ENCODE measurements around the gene C1QTNF9. TPM values are rescaled to one million over a fixed set of nuclear protein-coding genes. Genes with fewer than 3 reads are reported as not detected.

Gene C1QTNF9
- total RNA-seq, 2 experiments from 2014 or later, result not detected

- DNase-seq (peak; percentile 84), ATAC-seq (peak; percentile 74)
- ChIA-PET POLR2A (interaction anchor here (1.0 to 12.1 kb wide), 7 partner anchors 11 to 312 kb away, joined by 3 to 312 read pairs (median 7); no protein-coding TSS in a partner anchor), CTCF (interaction anchor here (1.2 to 8.2 kb wide), 7 partner anchors 11 to 219 kb away, joined by 4 to 81 read pairs (median 7); no protein-coding TSS in a partner anchor)
- Mint-ChIP-seq H3K36me3 (ENCODE audit: low read depth) (peaks cover 50% of the 10 kb centered on the region), H3K9me3 (ENCODE audit: insufficient read depth) (no peaks in the 10 kb centered on the region), H3K4me1 (ENCODE audit: low read depth) (peaks cover 90% of the 10 kb centered on the region), H3K27me3 (ENCODE audit: low read depth) (no peaks in the 10 kb centered on the region), H3K4me3 (peak overlapping the region; percentile 84), H3K27ac (peak overlapping the region; percentile 96)
These were observed 37.6 kb upstream of the C1QTNF9 start for GRCh38 chr13:24271601-24272451.

- CTCF ChIA-PET, result interaction anchor here (1.2 to 3.3 kb wide), 5 partner anchors 11 to 44 kb away, joined by 4 to 26 read pairs (median 11); no protein-coding TSS in a partner anchor
- H3K36me3 Mint-ChIP-seq (ENCODE audit: low read depth), result peaks cover 46% of the 10 kb centered on the region
- H3K9me3 Mint-ChIP-seq (ENCODE audit: insufficient read depth), result no peaks in the 10 kb centered on the region
These were observed 36.8 kb upstream of the C1QTNF9 start for GRCh38 chr13:24272452-24273161.

GRCh38 chr13:24273926-24274325 lies 35.5 kb upstream of the C1QTNF9 start:
- Mint-ChIP-seq H3K27me3 (ENCODE audit: low read depth) (no peaks in the 10 kb centered on the region), H3K4me3 (no peak overlapping the region), H3K27ac (peak overlapping the region; percentile 96), H3K4me1 (ENCODE audit: low read depth) (peaks cover 88% of the 10 kb centered on the region), H3K36me3 (ENCODE audit: low read depth) (peaks cover 44% of the 10 kb centered on the region), H3K9me3 (ENCODE audit: insufficient read depth) (no peaks in the 10 kb centered on the region)
- no peak for ATAC-seq
- ChIA-PET POLR2A (interaction anchor here (0.8 to 12.1 kb wide), 6 partner anchors 9 to 40 kb away, joined by 3 to 312 read pairs (median 5); no protein-coding TSS in a partner anchor), CTCF (interaction anchor here (1.1 to 3.3 kb wide), 6 partner anchors 10 to 45 kb away, joined by 4 to 26 read pairs (median 10); no protein-coding TSS in a partner anchor)
- no peak for DNase-seq

More at GRCh38 chr13:24272452-24273161, 36.8 kb upstream of the C1QTNF9 start:
- H3K27me3 Mint-ChIP-seq (ENCODE audit: low read depth), result no peaks in the 10 kb centered on the region
- DNase-seq (peak; percentile 37), ATAC-seq (no peak)
- peaks cover 90% of the 10 kb centered on the region for H3K4me1 Mint-ChIP-seq (ENCODE audit: low read depth)
- peak overlapping the region; percentile 96 for H3K27ac Mint-ChIP-seq
- H3K4me3 Mint-ChIP-seq, result peak overlapping the region; percentile 84
- POLR2A ChIA-PET, result interaction anchor here (1.3 to 12.1 kb wide), 4 partner anchors 8 to 19 kb away, joined by 3 to 312 read pairs (median 10); no protein-coding TSS in a partner anchor

GRCh38 chr13:24274452-24275021 lies 34.8 kb upstream of the C1QTNF9 start:
- no peaks in the 10 kb centered on the region for H3K9me3 Mint-ChIP-seq (ENCODE audit: insufficient read depth)
- ATAC-seq (peak; percentile 38), DNase-seq (peak; percentile 69)
- peak overlapping the region; percentile 96 for H3K27ac Mint-ChIP-seq
- CTCF ChIA-PET, result interaction anchor here (1.1 to 3.3 kb wide), 6 partner anchors 11 to 46 kb away, joined by 4 to 26 read pairs (median 10); no protein-coding TSS in a partner anchor
- POLR2A ChIA-PET, result interaction anchor here (0.6 to 12.1 kb wide), 7 partner anchors 10 to 41 kb away, joined by 3 to 312 read pairs (median 5); no protein-coding TSS in a partner anchor
- H3K27me3 Mint-ChIP-seq (ENCODE audit: low read depth), result no peaks in the 10 kb centered on the region
- peaks cover 89% of the 10 kb centered on the region for H3K4me1 Mint-ChIP-seq (ENCODE audit: low read depth)
- H3K36me3 Mint-ChIP-seq (ENCODE audit: low read depth), result peaks cover 47% of the 10 kb centered on the region
- H3K4me3 Mint-ChIP-seq, result peak overlapping the region; percentile 55

- Mint-ChIP-seq H3K9me3 (ENCODE audit: insufficient read depth) (no peaks in the 10 kb centered on the region), H3K27ac (peak overlapping the region; percentile 96), H3K4me1 (ENCODE audit: low read depth) (peaks cover 89% of the 10 kb centered on the region), H3K4me3 (no peak overlapping the region), H3K27me3 (ENCODE audit: low read depth) (no peaks in the 10 kb centered on the region), H3K36me3 (ENCODE audit: low read depth) (peaks cover 52% of the 10 kb centered on the region)
- DNase-seq (no peak), ATAC-seq (no peak)
- ChIA-PET POLR2A (interaction anchor here (1.5 to 12.1 kb wide), 3 partner anchors 10 to 21 kb away, joined by 5 to 312 read pairs (median 15); no protein-coding TSS in a partner anchor), CTCF (interaction anchor here (1.6 to 3.3 kb wide), 4 partner anchors 11 to 47 kb away, joined by 8 to 26 read pairs (median 15); no protein-coding TSS in a partner anchor)
These were observed 34.3 kb upstream of the C1QTNF9 start for GRCh38 chr13:24275041-24275440.

- H3K36me3 Mint-ChIP-seq (ENCODE audit: low read depth), result peaks cover 50% of the 10 kb centered on the region
- ChIA-PET CTCF (interaction anchor here (0.9 kb wide), 1 partner anchor 21 kb away, joined by 3 read pairs; no protein-coding TSS in a partner anchor), POLR2A (no interaction called here)
- peak overlapping the region; percentile 69 for H3K27ac Mint-ChIP-seq
- ATAC-seq (peak; percentile 16), DNase-seq (no peak)
- H3K27me3 Mint-ChIP-seq (ENCODE audit: low read depth), result no peaks in the 10 kb centered on the region
- H3K4me3 Mint-ChIP-seq, result no peak overlapping the region
- H3K4me1 Mint-ChIP-seq (ENCODE audit: low read depth), result peaks cover 80% of the 10 kb centered on the region
- no peaks in the 10 kb centered on the region for H3K9me3 Mint-ChIP-seq (ENCODE audit: insufficient read depth)
These were observed 33.1 kb upstream of the C1QTNF9 start for GRCh38 chr13:24276306-24276705.

- POLR2A ChIA-PET, result no interaction called here
- ATAC-seq (no peak), DNase-seq (no peak)
- H3K9me3 Mint-ChIP-seq (ENCODE audit: insufficient read depth), result no peaks in the 10 kb centered on the region
- H3K27me3 Mint-ChIP-seq (ENCODE audit: low read depth), result no peaks in the 10 kb centered on the region
- H3K36me3 Mint-ChIP-seq (ENCODE audit: low read depth), result peaks cover 47% of the 10 kb centered on the region
- H3K4me3 Mint-ChIP-seq, result no peak overlapping the region
- H3K27ac Mint-ChIP-seq, result peak overlapping the region; percentile 4
- CTCF ChIA-PET, result no interaction called here
- peaks cover 77% of the 10 kb centered on the region for H3K4me1 Mint-ChIP-seq (ENCODE audit: low read depth)
These were observed 32.5 kb upstream of the C1QTNF9 start for GRCh38 chr13:24276861-24277260.

- H3K27ac Mint-ChIP-seq, result peak overlapping the region; percentile 53
- H3K27me3 Mint-ChIP-seq (ENCODE audit: low read depth), result no peaks in the 10 kb centered on the region
- CTCF ChIA-PET, result interaction anchor here (1.0 kb wide), 1 partner anchor 422 kb away, joined by 3 read pairs; no protein-coding TSS in a partner anchor
- ATAC-seq (no peak), DNase-seq (no peak)
- POLR2A ChIA-PET, result interaction anchor here (0.8 to 0.9 kb wide), 2 partner anchors 12 to 26 kb away, joined by 3 to 4 read pairs; no protein-coding TSS in a partner anchor
- no peaks in the 10 kb centered on the region for H3K9me3 Mint-ChIP-seq (ENCODE audit: insufficient read depth)
- H3K4me1 Mint-ChIP-seq (ENCODE audit: low read depth), result peaks cover 70% of the 10 kb centered on the region
- peaks cover 47% of the 10 kb centered on the region for H3K36me3 Mint-ChIP-seq (ENCODE audit: low read depth)
- no peak overlapping the region for H3K4me3 Mint-ChIP-seq
These were observed 31.6 kb upstream of the C1QTNF9 start for GRCh38 chr13:24277761-24278160.

GRCh38 chr13:24279327-24280110 lies 29.9 kb upstream of the C1QTNF9 start:
- ChIA-PET CTCF (no interaction called here), POLR2A (no interaction called here)
- Mint-ChIP-seq H3K9me3 (ENCODE audit: insufficient read depth) (no peaks in the 10 kb centered on the region), H3K27me3 (ENCODE audit: low read depth) (no peaks in the 10 kb centered on the region), H3K27ac (peak overlapping the region; percentile 76), H3K4me3 (no peak overlapping the region), H3K36me3 (ENCODE audit: low read depth) (peaks cover 45% of the 10 kb centered on the region), H3K4me1 (ENCODE audit: low read depth) (peaks cover 52% of the 10 kb centered on the region)
- DNase-seq (no peak), ATAC-seq (no peak)

GRCh38 chr13:24280720-24281119 lies 28.7 kb upstream of the C1QTNF9 start:
- Mint-ChIP-seq H3K27ac (no peak overlapping the region), H3K4me3 (no peak overlapping the region), H3K36me3 (ENCODE audit: low read depth) (peaks cover 49% of the 10 kb centered on the region), H3K27me3 (ENCODE audit: low read depth) (no peaks in the 10 kb centered on the region), H3K4me1 (ENCODE audit: low read depth) (peaks cover 40% of the 10 kb centered on the region), H3K9me3 (ENCODE audit: insufficient read depth) (no peaks in the 10 kb centered on the region)
- no peak for DNase-seq
- ChIA-PET CTCF (no interaction called here), POLR2A (no interaction called here)
- ATAC-seq, result no peak
